ENCODE results near the gene PAK5. TPM values are rescaled to one million over a fixed set of nuclear protein-coding genes. Genes with fewer than 3 reads are reported as not detected.

The PAK5 gene
- total and polyA plus RNA-seq, 2 donors (not counting 1 experiment from before 2014, with no cell fraction given) = not detected

DNA sequence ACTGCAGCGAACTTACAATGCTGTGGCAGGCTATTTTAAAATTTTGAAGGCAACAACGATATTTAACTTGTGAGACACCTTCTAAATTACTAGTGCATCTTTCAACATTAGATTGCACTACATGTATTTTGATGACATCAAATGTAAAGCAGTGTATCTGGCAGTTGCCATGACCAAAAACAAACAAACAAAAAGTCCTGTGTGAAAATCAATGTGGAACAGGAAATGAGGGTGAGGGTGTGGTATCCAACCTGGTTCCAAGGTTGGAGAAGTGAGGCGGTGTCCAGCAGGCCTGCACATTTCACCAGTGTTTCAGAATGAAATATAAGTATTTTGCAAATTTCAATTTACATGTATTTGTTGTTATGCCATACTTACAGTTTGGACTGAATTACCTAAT lies 212.5 kb downstream of the PAK5 start:
- Histone ChIP-seq H3K4me3 (ENCODE audit: control extremely low read depth in 1 of 5, extremely low read depth in 1 of 5, insufficient read depth in 1 of 5, low read depth in 2 of 5, low read length in 4 of 5) (no peak overlapping the region), H3K4me2 (replicated peaks; ENCODE audit: low read depth, low read length, poor library complexity, severe bottlenecking) (no peak overlapping the region), H3K9ac (ENCODE audit: low read length) (no peak overlapping the region), H2AFZ (ENCODE audit: insufficient read depth, low read depth, low read length, poor library complexity, severe bottlenecking) (no peak overlapping the region), H3K27me3 (replicated peaks in 1 of 4; ENCODE audit: control extremely low read depth in 1 of 4, control insufficient read depth in 3 of 4, insufficient read depth in 4 of 4, low read length in 3 of 4) (peaks cover 0 to 2% (median 0%) of the 10 kb centered on the region in 4 experiments), H3K4me1 (ENCODE audit: control insufficient read depth in 2 of 2, insufficient read depth in 2 of 2, low read length in 2 of 2) (no peaks in the 10 kb centered on the region), H3K9me3 (ENCODE audit: control extremely low read depth in 1 of 3, control insufficient read depth in 2 of 3, insufficient read depth in 1 of 3, low read length in 2 of 3) (peaks cover 0 to 1% (median 0%) of the 10 kb centered on the region in 3 donors), H4K20me1 (ENCODE audit: control insufficient read depth, insufficient read depth, low read length, poor library complexity, severe bottlenecking) (no peaks in the 10 kb centered on the region), H3K27ac (ENCODE audit: low read length in 2 of 2) (no peak overlapping the region), H3K79me2 (ENCODE audit: control insufficient read depth, insufficient read depth, low read length) (no peaks in the 10 kb centered on the region), H3K36me3 (replicated peaks in 1 of 2; ENCODE audit: control extremely low read depth in 1 of 2, control insufficient read depth in 1 of 2, extremely low read depth in 1 of 2, insufficient read depth in 2 of 2, low read length in 1 of 2) (no peaks in the 10 kb centered on the region)
- 29% methylated on average over 1 of the region's 3 CpGs for WGBS (ENCODE audit: insufficient coverage)
- no peak for DNase-seq
- H3K4me1 Mint-ChIP-seq = no peaks in the 10 kb centered on the region
- CTCF ChIA-PET = no interaction called here
- TF ChIP-seq EZH2 (IDR thresholded peaks at IDR 0.05; ENCODE audit: borderline replicate concordance, insufficient read depth, low read depth, low read length, poor library complexity, severe bottlenecking) = no peak
- TF ChIP-seq, protein P1, sequence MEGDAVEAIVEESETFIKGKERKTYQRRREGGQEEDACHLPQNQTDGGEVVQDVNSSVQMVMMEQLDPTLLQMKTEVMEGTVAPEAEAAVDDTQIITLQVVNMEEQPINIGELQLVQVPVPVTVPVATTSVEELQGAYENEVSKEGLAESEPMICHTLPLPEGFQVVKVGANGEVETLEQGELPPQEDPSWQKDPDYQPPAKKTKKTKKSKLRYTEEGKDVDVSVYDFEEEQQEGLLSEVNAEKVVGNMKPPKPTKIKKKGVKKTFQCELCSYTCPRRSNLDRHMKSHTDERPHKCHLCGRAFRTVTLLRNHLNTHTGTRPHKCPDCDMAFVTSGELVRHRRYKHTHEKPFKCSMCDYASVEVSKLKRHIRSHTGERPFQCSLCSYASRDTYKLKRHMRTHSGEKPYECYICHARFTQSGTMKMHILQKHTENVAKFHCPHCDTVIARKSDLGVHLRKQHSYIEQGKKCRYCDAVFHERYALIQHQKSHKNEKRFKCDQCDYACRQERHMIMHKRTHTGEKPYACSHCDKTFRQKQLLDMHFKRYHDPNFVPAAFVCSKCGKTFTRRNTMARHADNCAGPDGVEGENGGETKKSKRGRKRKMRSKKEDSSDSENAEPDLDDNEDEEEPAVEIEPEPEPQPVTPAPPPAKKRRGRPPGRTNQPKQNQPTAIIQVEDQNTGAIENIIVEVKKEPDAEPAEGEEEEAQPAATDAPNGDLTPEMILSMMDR (IDR thresholded peaks at IDR 0.05) = no peak
- peaks cover 23% of the 10 kb centered on the region for H3K27me3 Mint-ChIP-seq
- POLR2A ChIA-PET = no interaction called here
- peaks cover 5% of the 10 kb centered on the region for H3K9me3 Mint-ChIP-seq (ENCODE audit: insufficient read depth)
- no peak overlapping the region for H3K4me3 Mint-ChIP-seq
- intact Hi-C loops (cut with micrococcal nuclease) = no loop called here
- H3K27ac Mint-ChIP-seq = no peak overlapping the region
- ATAC-seq (ENCODE audit: low read depth) = no peak

DNA sequence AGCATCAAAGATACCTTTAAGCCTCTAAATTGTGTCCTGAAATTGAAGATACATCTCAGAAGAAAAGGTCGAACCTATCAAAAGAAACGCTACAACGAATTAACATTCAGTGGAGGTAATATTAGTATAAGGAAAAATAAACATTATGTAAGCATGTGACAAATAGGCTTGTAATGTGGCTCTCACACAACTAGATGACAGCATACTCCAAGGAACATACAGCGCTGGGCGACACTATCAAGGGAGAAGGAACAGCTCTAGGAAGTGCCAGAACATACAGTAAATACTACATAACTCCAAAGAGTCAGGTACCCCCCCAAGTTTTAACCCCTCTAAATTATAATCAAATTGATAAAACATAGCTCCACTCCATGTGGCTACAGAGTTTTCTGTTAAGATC lies 220.9 kb downstream of the PAK5 start:
- no peak overlapping the region for H3K4me3 ChIP-seq (ENCODE audit: control extremely low read depth in 1 of 5, extremely low read depth in 1 of 5, insufficient read depth in 1 of 5, low read depth in 2 of 5, low read length in 4 of 5)
- H3K36me3 ChIP-seq (replicated peaks in 1 of 2; ENCODE audit: control extremely low read depth in 1 of 2, control insufficient read depth in 1 of 2, extremely low read depth in 1 of 2, insufficient read depth in 2 of 2, low read length in 1 of 2) = no peaks in the 10 kb centered on the region
- no peak for TF ChIP-seq EZH2 (IDR thresholded peaks at IDR 0.05; ENCODE audit: borderline replicate concordance, insufficient read depth, low read depth, low read length, poor library complexity, severe bottlenecking)
- TF ChIP-seq, protein P1 (IDR thresholded peaks at IDR 0.05) = no peak
- no peaks in the 10 kb centered on the region for H3K79me2 ChIP-seq (ENCODE audit: control insufficient read depth, insufficient read depth, low read length)
- H3K9ac ChIP-seq (ENCODE audit: low read length) = no peak overlapping the region
- Mint-ChIP-seq H3K4me3 (no peak overlapping the region), H3K27ac (no peak overlapping the region), H3K4me1 (peaks cover 5% of the 10 kb centered on the region), H3K9me3 (ENCODE audit: insufficient read depth) (no peaks in the 10 kb centered on the region), H3K27me3 (peaks cover 21% of the 10 kb centered on the region)
- peaks cover 0 to 9% (median 1%) of the 10 kb centered on the region in 4 experiments for H3K27me3 ChIP-seq (replicated peaks in 1 of 4; ENCODE audit: control extremely low read depth in 1 of 4, control insufficient read depth in 3 of 4, insufficient read depth in 4 of 4, low read length in 3 of 4)
- peaks cover 2 to 23% (median 15%) of the 10 kb centered on the region in 3 donors for H3K9me3 ChIP-seq (ENCODE audit: control extremely low read depth in 1 of 3, control insufficient read depth in 2 of 3, insufficient read depth in 1 of 3, low read length in 2 of 3)
- H4K20me1 ChIP-seq (ENCODE audit: control insufficient read depth, insufficient read depth, low read length, poor library complexity, severe bottlenecking) = no peaks in the 10 kb centered on the region
- ATAC-seq (ENCODE audit: low read depth) (no peak), DNase-seq (no peak)
- no peak overlapping the region for H3K27ac ChIP-seq (ENCODE audit: low read length in 2 of 2)
- H2AFZ ChIP-seq (ENCODE audit: insufficient read depth, low read depth, low read length, poor library complexity, severe bottlenecking) = no peak overlapping the region
- H3K4me1 ChIP-seq (ENCODE audit: control insufficient read depth in 2 of 2, insufficient read depth in 2 of 2, low read length in 2 of 2) = peaks cover 0 to 12% of the 10 kb centered on the region in 2 donors
- intact Hi-C loops (cut with micrococcal nuclease) = loop anchor here (5.0 kb wide), 1 partner anchor 474 kb away; no protein-coding TSS in a partner anchor
- ChIA-PET POLR2A (no interaction called here), CTCF (interaction anchor here (1.0 to 1.8 kb wide), 3 partner anchors 18 to 473 kb away, joined by 3 to 5 read pairs (median 3); no protein-coding TSS in a partner anchor)
- WGBS (ENCODE audit: insufficient coverage) = 92% methylated on average over 2 of the region's 5 CpGs
- no peak overlapping the region for H3K4me2 ChIP-seq (replicated peaks; ENCODE audit: low read depth, low read length, poor library complexity, severe bottlenecking)

All from B cell (primary cell).